IMR-90 (cell line): ENCODE data around the gene NEURL1B.

ENCODE experiments used
- CEBPB ChIP-seq: IDR thresholded peaks from 2 replicates; pipeline ENCODE4 v1.6.1; 2012; ENCODE audit warnings: low read depth, low read length, improper control_type of control experiment
- POLR2A ChIP-seq: IDR thresholded peaks from 2 replicates; pipeline ENCODE4 v1.6.1; 2012; ENCODE audit warnings: mild to moderate bottlenecking, low read depth, low read length
- RAD21 ChIP-seq: IDR thresholded peaks from 2 replicates; pipeline ENCODE4 v1.6.1; 2012; ENCODE audit warnings: low read length, improper control_type of control experiment
- RFX5 ChIP-seq: IDR thresholded peaks from 2 replicates; pipeline ENCODE4 v1.8.0; 2012; ENCODE audit warnings: low read depth, mild to moderate bottlenecking, low read length, moderate library complexity
- TF ChIP-seq, protein P1 (sequence below): conservative IDR thresholded peaks from 2 replicates; pipeline ENCODE4 v1.5.1; 2012; ENCODE audit warnings: mild to moderate bottlenecking, low read depth, low read length, improper control_type of control experiment

DNA sequence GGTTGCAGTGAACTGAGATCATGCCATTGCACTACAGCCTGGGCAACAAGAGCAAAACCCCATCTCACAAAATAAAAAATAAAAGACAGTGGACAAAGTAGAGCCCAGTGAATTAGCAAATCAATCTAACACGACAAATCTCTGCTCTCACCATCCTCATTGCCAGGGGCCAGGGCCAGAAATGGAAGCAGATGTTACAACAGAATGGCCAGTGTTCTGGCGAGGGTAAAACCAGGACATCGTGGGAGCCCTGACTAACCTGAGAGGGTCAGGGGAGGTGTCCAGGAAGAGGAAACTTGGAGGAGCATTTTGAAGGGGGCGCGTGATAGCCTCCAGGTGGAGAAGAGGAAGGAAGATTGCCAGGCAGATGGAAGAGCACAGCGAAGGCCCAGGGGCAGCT is 58.4 kb downstream of the NEURL1B start:
- no peak for TF ChIP-seq RFX5
- TF ChIP-seq, protein P1, sequence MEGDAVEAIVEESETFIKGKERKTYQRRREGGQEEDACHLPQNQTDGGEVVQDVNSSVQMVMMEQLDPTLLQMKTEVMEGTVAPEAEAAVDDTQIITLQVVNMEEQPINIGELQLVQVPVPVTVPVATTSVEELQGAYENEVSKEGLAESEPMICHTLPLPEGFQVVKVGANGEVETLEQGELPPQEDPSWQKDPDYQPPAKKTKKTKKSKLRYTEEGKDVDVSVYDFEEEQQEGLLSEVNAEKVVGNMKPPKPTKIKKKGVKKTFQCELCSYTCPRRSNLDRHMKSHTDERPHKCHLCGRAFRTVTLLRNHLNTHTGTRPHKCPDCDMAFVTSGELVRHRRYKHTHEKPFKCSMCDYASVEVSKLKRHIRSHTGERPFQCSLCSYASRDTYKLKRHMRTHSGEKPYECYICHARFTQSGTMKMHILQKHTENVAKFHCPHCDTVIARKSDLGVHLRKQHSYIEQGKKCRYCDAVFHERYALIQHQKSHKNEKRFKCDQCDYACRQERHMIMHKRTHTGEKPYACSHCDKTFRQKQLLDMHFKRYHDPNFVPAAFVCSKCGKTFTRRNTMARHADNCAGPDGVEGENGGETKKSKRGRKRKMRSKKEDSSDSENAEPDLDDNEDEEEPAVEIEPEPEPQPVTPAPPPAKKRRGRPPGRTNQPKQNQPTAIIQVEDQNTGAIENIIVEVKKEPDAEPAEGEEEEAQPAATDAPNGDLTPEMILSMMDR: no peak
- no peak for TF ChIP-seq CEBPB
- TF ChIP-seq POLR2A: no peak
- no peak for TF ChIP-seq RAD21
